HL-60 (cell line): ENCODE data around the gene SLC22A1.

Source experiments
- CTCF ChIP-seq: IDR thresholded peaks from one replicate; pipeline ENCODE4 v1.5.1; 2011; ENCODE audit warnings: low read length, control low read depth, inconsistent platforms; ENCODE audit not compliant: insufficient read depth
- POLR2AphosphoS5 ChIP-seq: IDR thresholded peaks from 2 replicates; pipeline ENCODE4 v1.6.1; 2012; ENCODE audit warnings: low read depth

- TF ChIP-seq POLR2AphosphoS5 = no peak
- TF ChIP-seq CTCF = no peak
Measured at GRCh38 chr6:160135907-160136655, 14.5 kb downstream of the SLC22A1 start.
